HG03175 (cell line): ENCODE data around the gene RUNX3.
A peak's percentile ranks its signal among the peaks of the same experiment; 100 is the strongest.

ENCODE experiments used
- ATAC-seq: cut with Tn5 transposase; IDR thresholded peaks from one replicate; pipeline ENCODE4 v1.9.1; 2021; ENCODE audit warnings: mild to moderate bottlenecking, moderate library complexity; ENCODE audit not compliant: unreplicated experiment

Gene RUNX3

DNA sequence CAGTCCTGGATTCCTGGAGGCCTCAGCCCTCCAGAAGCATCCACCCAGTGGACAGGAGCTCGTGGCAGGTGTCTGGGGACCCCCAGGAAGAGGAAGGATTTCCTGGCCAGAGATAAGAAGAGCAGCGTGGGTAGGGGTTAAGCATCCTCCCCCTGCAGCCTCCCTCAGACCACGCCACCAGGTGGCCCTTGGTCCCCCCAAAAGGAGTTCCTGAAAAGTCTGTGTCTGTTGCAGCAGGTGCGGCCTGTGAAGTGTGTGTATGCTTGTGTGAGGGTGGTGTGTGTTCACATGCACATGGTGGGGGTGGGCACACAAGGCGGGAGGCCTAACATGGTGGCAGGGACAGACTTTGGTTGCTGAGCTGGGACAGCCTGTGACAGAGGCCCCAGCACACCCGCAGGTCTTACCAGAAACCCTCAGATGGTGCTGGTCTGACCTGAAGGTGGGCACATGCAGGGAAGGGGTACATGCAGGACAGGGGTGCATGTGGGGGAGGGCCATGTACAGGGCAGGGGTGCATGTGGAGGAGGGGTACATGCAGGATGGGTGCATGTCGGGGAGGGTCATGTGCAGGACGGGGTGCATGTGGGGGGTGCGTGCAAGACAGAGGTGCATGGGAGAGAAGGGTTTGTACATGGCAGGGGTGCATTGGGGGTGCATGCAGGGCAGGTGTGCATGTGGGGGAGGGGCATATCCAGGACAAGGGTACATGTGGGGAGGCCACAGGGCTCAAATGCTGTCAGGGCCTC is 18.2 kb upstream of the RUNX3 start:
- no peak for ATAC-seq

GRCh38 chr1:24946861-24947658 is 17.0 kb upstream of the RUNX3 start:
- ATAC-seq = peak; percentile 90

DNA sequence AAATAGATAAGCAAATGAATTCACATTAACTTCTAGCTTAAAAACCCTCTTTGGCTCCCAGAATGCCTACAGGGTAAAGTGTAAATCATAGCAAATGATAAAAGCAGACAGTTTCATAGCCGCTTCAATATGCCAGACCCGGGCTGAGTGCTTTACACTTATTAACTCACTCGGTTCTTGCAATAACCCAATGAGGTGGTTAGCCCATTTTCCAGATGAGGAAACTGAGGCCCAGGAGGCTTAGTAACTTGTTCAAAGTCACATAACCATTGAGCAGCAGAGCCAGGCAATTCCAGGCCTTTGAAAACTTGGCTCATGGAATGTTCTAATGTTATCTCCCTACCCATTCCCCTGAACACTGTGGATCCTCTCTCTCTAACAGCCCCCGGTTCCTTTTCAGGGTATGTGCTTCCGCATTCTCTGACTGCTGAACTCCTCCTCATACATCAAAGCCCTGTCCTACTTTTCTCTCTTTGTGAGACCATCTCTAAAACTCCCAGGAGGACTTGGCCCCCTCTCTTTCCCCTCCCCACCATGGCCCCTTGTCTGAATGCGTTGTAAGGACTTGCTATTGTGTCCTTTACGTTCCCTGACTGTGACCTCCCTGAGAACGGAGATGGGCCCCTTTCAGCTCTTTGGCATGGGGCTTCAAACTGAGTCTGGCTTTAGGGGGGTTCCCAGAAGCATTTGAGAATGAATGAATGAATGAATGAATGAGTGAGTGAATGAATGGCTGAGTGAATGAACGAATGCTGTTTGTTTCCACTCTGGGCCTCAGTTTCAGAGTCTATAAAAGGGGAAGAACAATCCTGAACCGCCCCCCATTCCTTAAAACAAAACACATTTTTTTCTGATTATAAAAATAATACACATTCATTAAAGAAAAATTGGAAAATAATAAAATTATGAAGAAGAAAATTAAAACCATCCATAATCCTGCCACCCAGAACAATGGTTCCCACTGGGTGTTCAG is 15.6 kb upstream of the RUNX3 start:
- ATAC-seq = no peak

DNA sequence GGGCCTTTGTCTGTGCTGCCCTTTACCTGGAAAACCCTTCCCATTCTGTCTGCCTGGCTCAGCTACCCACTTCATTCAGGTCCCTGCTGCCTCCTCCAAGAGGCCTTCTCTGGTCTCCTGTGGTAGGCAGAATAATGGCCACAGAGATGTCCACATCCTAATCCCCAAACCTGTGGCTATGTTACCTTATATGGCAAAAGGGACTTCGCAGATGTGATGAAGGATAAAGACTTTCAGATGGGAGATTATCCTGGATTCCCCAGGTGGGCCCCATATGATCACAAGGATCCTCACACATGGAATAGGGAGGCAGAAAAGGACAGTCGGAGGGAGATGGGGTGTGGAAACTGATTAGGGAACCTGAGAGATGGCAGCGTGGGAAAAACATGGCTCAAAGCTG is 14.2 kb upstream of the RUNX3 start:
- no peak for ATAC-seq

GRCh38 chr1:24942789-24943188 is 12.7 kb upstream of the RUNX3 start:
- ATAC-seq = no peak

DNA sequence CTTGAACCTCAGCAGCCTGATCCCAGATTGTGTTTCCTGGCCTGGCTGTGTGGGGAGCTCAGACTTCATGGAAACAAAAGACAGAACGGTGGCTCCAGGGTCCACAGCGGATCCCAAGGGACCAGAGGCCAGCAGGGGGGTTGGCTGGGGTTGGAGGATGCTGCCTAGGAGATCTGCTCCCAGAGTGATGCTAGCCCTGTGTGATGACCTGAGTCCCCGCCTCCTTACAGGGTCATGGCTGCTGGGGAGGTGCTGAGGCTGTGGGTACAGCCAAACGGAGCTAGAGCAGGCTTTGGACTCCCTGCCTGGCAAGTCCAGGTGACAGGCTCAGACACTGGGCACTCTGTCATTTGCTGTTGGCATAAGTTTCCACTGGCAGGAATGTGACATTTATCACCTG is 11.5 kb upstream of the RUNX3 start:
- no peak for ATAC-seq

GRCh38 chr1:24940231-24940630 is 10.2 kb upstream of the RUNX3 start:
- ATAC-seq = no peak

DNA sequence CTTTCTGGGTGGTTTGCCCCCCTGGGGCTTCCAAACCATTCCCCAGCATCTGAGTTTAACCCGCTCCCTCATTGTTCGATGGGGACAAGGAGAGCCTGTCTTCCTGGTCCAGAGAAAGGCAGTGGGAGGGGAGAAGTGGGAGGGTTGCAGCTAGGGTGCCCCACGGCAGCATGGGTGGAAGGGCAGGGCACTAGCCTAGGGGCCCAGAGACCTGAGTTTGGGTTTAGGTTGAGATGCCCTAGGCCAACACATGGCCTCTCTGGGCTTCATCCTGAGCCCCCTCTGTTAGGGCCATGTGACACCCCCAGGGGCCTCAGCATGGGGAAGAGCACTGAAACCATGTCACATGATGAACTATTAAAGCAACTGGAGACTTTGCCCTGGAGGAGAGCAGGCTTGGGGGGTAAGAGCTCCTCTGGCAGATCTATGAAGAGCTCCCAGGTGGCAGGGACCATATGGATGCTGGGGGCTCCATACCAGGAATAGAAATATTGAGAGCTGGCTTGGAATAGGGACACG is 9.7 kb upstream of the RUNX3 start:
- ATAC-seq = no peak

GRCh38 chr1:24939040-24939674 is 9.1 kb upstream of the RUNX3 start:
- ATAC-seq = no peak

GRCh38 chr1:24938276-24938675 is 8.2 kb upstream of the RUNX3 start:
- no peak for ATAC-seq

GRCh38 chr1:24936684-24937083 is 6.6 kb upstream of the RUNX3 start:
- no peak for ATAC-seq

- no peak for ATAC-seq
Measured at GRCh38 chr1:24935615-24936484, 5.8 kb upstream of the RUNX3 start.

- no peak for ATAC-seq
Measured at GRCh38 chr1:24935196-24935526, 5.1 kb upstream of the RUNX3 start.

DNA sequence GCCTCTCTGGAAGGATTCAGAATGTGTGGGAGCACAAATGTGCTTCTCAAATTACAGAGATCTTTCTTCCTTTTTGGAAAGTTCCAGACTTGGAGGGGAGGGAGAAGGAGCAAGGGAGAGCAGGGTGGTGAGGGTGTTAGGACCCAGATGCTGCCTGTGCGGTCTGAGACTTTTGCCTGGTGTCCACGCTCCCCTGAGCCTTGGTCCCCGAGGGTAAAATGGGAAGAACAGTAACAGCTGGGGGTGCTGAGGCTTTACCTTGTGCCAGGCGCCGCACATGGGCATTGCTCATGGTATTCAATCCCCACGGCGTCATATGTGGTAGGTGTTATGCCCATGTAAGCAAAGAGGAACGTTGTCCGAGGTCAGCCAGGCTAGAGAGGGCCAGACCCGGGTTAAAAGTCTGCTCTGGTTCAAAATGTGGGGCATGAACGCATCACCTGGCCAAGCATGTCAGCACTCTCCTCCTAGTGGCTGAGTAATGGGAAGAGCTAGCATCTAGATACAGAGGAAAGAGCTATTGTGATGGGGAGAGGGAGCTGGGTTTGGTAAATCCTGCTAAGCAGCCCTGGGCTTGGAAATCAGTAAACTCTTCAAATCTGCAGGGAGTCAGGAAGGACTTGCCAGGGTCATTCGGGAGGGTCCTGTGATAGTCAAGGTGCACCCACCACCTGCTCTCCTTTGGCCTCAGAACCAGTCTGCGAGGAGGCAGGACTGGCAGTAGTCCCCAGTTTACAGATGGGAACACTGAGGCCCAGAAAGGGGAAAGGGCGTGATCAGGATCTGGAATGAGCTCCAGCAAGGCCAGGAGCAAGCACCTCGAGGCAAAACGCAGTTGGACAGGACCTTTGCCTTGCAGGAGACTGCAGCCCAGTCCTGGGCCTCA is 4.5 kb upstream of the RUNX3 start:
- no peak for ATAC-seq

GRCh38 chr1:24933468-24933867 is 3.4 kb upstream of the RUNX3 start:
- no peak for ATAC-seq

DNA sequence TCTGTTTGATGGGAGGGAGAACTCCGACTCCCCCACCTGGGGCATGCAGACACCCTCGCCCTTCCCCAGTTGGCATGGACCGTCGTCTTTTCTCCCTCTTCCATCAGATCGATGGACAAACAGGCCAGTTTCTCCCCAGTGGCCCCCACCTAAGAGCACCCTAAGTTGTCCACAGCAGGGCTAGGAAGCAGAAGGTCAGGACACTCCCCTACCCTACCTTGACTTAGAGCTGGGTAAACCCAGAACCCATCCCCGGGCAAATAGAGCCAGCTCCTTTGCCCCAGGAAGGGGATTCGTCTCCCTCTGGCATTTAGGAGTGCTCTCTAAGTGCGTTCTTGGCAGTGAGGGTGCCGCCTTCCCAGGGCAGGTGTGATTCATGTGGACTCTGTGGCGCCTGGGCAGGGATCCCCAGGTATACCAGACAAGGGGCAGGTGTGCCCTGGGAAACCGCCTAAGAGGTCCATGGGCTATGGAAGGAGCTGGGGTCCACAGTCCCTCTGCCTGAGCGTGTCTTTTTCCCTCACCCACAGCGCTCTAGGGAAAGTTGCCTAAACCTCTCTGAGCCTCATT is 2.7 kb upstream of the RUNX3 start:
- ATAC-seq = no peak

DNA sequence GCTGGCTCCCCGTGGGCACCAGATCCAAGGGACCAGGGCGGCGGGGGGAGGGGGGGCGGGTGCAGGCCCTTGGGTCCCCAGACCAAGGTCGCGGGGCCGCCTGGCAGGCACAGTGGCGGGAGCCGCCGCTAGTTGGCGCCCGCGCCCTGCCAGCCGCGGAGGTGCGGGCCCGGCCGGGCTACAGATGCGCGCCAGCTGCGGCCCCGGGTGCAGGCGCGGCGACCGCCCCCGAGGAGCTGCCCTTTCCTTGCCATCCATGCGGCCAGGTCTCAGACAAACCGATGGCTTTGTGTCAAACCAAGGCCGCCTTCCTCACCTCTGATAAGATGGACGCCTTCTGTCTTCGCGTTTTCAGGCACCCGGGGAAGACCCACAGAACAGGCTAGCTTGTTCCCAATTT is 2.2 kb upstream of the RUNX3 start:
- no peak for ATAC-seq

GRCh38 chr1:24931468-24932231 is 1.6 kb upstream of the RUNX3 start:
- ATAC-seq = no peak
